DMS 273 (cell line): ENCODE data around the gene IFI27L1.
A peak's percentile ranks its signal among the peaks of the same experiment; 100 is the strongest.
"Not testable (repeated sequence)": the region's sequence is repeated elsewhere in the genome, so short reads cannot be mapped to it uniquely, and the experiment has no call there.

Experiments used
- DNase-seq: peaks from one replicate; lab custom pipeline; 2025; ENCODE audit not compliant: unreplicated experiment; lab: John Stamatoyannopoulos, UW

The IFI27L1 gene

DNA sequence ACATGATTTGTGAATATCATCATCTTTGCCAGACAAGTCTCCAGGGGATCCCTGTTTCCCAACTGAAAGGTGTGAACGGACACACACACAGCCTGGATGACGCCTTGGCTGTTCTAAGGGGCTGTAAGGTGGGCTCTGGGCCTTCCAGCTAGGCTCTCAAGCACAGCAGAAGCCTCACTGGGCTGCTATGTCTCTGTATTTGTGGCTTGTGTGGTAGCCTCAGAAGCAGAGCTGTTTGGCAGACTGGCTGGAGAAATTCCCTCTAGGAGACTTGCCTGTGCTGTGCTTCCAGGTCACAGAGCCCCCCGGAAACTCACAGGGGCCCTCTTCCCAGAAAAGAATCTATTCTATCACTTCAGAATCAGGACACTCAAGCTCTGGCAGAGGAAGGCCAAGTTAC lies 33.5 kb upstream of the IFI27L1 start:
- no peak for DNase-seq

DNA sequence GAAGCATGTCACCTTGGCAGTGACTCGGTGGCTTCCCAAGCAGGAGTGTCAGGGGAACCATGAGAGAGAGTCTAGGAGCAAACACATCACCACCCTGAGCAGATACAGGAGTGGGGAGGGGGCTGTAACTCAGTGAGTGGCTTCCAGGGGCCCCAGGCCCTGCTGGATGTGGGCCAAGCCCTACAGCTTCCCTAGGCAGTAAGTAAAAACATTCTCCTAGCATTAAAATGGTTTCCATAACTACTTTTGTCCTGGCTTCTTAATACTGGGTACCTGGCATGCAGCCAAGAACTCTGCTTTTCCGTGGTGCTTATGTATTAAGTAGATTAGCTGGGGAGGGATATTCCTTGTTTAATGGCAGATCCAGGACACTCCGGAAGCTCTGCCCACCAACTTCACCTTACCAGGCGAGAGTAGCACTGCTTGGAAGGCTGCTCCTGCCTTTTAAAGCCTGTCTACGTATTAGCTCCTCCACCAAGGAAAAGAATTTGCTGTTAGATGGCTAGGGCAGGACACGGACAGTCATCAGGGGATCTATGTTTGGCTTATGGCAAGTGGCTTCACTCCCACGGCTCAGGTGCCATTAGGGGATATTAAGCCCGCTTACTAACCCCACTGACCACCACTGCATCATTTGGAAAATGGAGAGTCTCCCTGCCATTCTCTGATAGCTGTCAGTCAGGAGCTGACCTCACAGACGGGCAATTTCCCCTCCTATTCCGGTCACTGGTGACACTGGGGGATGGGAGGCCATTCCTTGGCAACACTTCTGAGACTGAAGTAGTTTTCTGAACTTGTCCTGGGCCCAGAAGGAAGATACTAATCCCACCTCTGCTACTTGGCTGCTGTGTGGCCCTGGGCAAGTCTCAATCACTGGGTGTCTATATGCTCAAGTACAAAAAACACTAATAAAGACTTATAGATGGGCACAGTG lies 32.2 kb upstream of the IFI27L1 start:
- peak; percentile 31 for DNase-seq

DNA sequence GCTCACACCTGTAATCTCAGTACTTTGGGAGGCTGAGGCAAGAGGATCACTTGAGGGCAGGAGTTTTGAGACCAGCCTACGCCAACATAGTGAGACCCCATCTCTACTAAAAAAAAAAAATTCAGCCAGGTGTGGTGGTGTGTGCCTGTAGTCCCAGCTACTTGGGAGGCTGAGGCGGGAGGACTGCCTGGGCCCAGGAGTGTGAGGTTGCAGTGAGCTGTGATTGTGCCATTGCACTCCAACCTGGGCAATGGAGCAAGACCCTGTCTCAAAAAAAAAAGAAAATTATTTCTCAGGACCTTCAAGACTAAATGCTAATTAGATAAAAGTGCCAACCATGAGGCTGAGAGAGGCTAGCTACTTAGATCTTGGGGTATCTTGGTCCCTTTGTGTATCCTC lies 31.5 kb upstream of the IFI27L1 start:
- no peak for DNase-seq

DNA sequence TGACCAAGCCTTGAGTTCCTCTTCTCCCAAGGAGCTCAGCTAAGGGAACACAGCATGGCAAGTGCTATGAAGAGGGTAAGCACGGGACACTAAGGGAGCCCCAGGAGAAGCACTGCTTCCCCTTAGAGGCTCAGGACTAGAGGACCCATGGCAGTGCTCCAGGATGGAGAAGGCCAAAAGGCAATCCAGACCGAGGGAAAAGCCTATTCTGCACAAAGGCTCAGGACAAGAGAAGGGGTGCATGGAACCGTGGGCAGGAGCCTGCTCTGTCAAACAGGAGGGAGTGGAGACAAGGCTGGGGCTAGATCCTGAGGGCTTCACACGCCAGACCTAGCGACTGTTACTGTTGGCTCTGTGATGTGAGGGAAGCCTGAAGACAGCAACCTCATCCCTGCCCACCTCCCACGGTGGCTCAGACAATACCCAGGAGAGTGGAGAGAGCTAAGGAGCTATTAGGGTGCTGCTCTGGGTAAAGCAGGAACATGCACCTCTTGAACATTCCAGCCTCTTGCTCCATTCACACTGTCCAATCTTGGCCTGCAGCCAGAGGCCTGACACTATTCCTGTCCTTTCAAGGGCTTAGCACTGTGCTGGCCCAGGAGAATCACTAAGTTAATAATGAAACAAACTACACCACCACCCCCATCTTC lies 30.8 kb upstream of the IFI27L1 start:
- DNase-seq = no peak

DNA sequence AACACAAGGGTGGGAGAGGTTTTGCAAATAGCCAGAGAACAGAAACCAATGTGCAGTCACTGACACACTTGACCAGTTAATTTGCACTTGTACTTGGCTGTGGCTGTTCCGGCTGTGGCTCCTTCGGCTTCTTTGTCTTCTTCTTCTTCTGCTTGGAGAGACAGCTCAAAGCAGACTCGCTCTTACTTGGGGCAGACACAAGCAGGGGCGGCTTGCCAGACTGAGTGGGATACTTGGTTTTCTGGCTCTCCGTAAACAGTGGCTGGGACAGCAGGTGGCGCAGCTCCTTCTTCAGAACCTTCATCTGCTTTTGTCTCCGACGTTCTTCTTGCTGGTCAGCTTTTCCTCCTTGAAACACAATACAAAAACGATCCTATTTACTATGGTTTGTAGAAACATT lies 30.0 kb upstream of the IFI27L1 start:
- peak; percentile 35 for DNase-seq

DNA sequence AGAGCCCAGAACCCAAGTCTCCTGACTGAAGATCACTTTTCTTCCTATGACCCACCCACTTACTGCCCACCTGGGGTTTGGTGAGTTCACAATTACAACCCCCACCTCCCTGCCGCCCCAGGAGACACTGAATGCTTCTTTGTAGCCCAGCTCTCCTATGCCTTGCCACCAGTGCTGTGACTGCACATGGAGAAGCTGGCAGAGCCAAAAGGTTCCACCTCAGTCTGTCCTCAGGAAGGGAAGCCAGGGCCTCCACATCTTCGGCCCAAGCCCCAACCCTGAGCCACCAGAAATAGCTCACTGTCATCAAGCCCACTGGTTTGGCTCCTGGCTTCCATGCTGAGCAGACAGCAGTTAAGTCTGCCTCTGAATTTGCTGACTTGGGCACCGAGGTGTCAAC lies 29.3 kb upstream of the IFI27L1 start:
- no peak for DNase-seq

DNA sequence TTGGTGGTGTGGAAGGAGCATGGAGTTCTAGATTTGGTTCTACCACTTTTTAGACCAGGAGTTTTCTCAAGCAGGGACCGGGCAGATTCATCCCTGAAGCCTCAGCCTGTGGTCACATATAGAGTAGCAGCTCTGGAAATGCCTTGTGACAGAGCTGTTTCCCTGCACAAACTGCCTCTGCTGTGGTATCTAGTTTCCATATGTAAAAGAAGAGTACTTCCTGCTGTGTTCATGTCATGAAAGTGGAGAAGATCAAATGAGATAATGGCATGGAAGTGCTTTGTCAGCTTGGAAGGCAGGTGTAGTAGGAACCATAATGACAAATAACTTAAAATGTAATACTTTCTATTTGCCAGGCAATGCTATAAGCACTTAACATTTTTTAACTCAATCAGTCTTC lies 28.9 kb upstream of the IFI27L1 start:
- no peak for DNase-seq

DNA sequence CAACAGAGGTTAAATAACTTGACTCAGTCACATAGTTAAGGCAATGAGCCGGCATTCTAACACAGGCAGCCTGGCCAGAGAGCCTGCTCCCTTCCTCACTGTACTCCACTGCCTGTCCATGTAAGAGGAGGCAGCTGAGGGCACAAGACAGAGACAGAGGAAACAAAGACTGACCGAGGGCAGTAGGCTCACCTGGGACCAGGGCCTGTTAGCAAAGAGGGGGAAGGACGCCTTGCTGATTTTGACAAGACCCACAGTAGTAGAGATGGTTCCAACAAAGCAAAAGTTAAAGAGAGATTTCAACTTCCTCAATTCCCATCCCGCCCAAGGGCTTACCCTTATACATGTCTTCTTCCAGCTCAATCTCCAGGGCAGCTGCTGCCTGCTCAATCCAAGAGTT lies 28.4 kb upstream of the IFI27L1 start:
- no peak for DNase-seq

DNA sequence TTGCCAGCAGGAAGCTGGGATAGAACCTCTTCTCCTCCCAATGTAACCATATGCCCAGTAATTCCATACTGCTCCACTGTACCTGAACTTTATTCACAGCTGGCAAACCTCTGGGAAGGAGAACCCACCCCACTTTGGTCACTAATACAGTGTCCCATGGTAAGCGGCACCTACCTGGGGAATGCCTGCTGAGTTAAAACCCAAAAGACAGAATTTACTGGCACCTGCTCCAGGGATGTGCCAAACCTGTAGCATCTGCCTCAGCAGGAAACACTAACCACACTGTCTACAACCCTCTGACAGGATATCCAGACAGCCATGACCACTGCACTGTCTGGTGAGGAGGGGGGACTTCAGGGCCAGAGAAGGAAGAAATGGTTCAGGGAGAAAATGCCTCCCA lies 26.7 kb upstream of the IFI27L1 start:
- no peak for DNase-seq

DNA sequence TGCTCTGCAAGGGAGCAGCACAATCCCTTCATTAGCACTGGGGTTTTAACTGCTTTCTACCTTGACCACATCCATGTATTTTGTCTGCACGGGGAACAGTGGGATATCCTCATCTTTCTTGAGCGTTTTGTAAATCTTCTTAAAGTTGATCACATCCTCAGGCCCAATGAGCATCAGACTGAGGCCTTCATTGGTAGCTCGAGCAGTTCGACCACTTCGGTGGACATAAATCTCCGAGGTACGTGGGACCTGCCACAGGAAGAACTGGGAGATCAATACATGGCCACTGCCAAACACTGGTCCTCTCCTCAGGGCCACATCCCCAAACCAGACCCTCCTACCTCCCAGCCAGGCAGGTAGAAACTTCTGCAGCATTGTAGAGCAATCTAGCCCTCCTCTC lies 26.2 kb upstream of the IFI27L1 start:
- DNase-seq = no peak

DNA sequence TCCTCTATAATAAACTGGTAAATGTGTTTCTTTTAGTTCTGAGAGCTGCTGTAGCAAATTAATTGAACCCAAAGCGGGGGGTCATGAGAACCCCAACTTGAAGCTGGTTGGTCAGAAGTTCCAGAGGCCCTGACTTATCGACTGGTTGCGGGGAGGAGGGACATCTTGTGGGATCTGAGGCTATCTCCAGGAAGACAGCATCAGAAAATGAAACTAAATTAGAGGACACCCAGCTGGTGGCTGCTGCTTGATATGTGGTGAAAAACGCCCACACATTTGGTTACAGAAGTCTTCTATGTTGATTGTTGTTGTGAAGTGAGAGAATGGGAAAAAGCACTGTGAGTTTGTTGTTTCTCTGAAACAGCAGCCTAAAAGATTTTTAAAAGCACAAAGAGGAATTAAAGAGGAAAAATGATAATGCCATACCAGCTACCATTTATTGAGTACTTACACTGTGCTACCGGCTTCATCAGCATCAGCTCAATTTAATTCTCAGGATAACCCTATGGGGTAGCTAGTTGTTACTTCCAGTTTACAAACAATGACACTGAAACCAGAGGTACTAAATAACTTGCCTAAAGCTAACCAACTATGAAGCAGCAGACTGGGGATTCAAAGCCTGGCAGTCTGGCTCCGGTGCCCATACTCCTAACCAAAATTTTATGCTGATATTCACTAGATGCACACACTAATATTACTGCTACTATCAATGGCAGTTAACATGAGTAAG lies 24.4 kb upstream of the IFI27L1 start:
- no peak for DNase-seq

DNA sequence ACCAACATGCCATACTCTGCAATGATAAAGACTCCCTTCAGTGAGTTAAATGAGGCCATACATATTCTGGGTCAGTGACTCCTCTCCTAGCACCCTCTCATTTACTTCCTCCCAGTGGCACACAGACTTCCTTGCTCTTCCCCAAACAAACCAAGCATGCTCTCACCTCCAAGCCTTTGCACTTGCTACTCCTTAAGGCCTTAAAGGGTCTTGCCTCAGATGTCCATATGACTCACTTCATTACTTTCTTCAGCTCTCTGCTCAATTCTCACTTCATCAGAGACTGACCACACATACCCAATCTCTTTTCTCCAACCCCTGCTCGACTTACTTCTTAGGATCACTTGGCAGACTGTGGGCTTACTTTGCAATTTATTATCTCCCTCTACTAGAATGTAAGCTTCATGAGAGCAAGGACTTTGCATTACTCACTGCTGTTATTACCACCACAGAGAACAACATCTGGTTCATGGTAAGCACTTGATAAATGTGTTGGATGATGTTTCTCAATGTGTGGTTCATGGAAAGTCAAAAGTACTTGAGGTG lies 22.9 kb upstream of the IFI27L1 start:
- DNase-seq = no peak

DNA sequence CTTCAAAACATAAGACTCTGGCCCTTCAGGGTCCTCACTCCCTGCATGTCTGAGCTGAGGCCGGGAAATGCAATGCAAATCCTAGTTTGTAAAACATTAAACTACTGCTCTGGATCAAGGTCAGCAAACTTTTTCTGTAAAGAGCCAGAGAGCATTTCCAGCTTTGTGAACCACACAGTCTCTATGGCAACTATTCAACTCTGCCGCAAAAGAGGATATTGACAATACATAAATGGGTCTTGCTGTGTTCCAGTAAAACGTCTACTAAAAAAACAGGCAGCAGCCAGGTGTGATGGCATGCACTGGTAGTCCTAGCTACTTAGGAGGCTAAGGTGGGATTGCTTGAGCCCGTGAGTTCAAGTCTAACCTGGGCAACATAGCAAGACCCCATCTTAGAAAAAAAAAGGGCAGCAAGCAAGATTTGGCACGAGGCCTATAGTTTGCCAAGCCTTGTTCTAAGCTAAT lies 22.4 kb upstream of the IFI27L1 start:
- no peak for DNase-seq

DNA sequence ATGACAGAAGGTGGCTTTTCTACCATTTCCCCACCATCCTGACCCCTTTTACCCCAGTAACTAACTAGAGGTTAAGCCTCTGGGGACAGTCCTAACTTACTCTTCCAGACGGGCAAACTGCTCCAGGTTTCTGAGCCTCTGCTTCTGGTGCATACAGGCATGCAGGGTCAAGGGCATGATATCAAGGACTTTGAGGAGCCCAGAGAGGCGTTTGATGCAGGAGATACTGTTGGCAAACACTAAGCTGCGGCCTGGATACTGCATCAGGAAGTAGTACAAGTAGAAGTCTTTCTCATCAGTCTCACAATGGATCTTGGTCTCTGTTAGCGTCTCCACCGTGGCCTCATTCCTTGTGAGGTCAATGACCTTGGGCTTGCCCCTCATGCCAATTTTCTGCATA lies 21.1 kb upstream of the IFI27L1 start:
- DNase-seq = no peak

DNA sequence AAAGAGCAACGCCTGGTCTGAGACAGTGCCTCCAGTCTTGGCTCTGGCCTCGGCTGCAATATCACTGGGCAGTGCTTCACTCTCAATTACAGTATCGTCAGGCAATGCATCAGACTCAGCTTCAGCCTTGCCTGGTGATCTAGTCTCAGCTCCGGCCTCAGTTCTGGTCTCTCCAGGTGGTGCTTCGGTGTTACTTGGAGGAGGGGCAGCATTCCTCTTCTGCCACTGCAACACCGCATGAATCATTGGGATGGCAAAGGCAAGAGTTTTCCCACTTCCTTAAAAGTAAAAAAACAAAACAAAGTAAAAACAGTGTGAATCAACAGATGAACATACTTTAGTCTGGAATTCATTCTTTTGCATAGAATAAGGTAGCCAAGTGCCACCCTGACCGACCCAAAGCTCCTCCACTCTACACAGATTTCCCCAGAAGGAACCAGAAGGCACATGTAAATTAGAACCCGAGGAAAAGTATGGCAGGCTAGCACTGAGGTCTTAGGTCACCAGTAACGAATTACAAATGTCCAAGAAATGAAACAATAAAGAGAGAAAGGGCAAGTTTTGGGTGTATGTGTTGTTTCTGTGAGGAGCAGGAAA lies 18.7 kb upstream of the IFI27L1 start:
- no peak for DNase-seq

DNA sequence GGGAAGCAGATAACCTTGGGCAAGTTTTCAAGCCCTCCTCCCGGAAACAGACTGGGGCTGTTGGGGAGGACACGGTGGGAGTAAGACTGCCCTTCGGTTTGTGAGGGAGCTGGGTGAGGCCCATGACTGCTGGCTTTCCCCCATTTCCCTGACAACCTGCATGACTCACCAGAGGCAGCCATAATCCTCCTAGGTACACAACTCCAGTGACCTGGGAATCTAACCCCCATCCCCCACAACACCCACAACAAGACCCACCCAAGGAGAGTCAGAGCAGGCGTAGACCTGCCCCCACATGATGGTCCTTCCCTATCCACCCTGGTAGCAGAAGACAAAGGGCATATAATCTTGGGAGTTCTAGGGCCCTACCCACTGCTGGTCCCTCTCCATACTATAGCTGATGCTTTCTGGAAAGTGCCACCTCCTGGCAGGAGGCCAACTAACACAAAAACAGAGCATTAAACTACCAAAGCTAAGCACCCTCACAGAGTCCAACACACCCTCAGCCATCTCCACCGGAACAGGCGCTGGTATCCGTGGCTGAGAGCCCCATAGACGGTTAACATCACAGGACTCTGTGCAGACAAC lies 14.9 kb upstream of the IFI27L1 start:
- DNase-seq = peak; percentile 27

DNA sequence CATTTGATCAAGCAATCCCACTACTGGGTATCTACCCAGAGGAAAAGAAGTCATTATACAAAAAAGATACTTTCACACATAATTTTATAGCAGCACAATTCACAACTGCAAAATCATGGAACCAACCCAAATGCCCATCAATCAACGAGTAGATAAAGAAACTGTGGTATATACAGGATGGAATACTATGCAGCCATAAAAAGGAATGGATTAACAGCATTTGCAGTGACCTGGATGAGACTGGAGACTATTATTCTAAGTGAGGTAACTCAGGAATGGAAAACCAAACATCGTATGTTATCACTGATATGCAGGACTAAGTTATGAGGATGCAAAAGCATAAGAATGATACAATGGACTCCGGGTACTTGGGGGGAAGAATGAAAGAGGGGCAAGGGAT lies 9.0 kb upstream of the IFI27L1 start:
- DNase-seq = not testable (repeated sequence)

DNA sequence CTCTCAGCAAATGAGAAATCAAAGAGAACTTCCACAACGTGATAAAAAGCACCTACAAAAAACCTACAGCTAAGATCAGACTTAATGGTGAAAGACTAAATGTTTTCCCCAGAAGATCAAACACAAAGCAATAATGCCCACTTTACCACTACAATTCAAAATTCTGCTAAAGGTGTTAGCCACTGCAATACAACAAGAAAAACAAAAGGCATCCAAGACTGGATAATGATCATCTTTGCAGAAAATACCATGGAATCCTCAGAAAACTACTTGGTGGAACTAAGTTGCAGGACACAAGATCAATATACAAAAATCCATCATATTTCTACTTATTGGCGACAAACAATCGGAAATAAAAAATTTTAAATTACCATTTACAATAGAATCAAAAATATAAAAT lies 6.6 kb upstream of the IFI27L1 start:
- no peak for DNase-seq

DNA sequence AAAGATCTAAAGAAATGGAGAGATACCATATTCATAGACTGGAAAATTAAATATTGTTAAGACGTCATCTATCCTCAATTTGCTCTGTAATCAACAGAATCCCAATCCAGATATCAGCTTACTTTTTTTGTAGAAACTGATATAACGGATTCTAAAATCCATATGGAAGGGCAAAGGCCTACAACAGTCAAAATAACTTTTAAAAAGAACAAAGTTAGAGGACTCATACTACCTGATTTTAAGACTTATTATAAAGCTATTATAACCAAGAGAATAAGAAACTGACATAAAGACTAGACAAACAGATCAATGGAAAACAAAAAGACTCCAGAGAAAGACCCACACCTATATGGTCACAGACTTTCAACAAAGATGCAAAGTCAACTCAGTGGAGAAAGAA lies 6.1 kb upstream of the IFI27L1 start:
- DNase-seq = no peak

DNA sequence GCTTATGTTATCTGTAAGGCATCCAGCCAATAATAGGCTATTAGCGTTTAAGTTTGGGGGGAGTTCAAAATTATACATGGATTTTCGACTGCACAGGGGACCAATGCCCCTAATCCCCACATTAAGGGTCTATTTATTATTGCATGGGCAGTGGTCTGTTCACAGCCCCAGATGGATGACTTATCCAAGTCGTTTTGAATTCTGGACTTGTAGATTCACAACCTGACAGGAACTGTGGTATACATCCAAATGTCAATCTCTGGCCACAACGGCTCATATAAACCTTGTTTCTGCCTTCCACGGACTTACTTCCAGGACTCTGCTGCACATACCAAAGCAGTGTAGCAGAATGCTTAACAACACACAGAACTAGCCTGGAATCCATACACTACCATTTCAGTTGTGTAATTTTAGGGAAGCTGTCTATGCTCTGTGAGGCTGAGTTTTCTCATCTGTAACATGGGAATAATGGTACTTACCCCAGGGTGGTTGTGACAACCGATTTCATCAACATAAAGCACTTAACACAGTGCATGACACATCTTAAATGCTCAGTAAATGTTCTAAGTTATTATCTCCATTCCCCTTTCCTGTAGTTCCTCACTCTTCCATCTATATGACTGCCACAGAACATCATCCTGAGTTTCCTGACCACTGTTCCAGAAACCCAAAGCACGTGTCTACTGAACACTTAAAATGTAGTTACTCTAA lies 3.8 kb upstream of the IFI27L1 start:
- no peak for DNase-seq
